Progenitor cell of endocrine pancreas (in vitro differentiated cells): ENCODE measurements around the gene PRR14L. TPM values are rescaled to one million over a fixed set of nuclear protein-coding genes. Genes with fewer than 3 reads are reported as not detected.
"Not testable (repeated sequence)": the region's sequence is repeated elsewhere in the genome, so short reads cannot be mapped to it uniquely, and the experiment has no call there.

Source experiments
- DNase-seq: peaks from one replicate; pipeline ENCODE4 v3.0.0; 2021; ENCODE audit warnings: low spot score; ENCODE audit not compliant: unreplicated experiment
- H3K27ac Mint-ChIP-seq: 2 replicates; pipeline ENCODE4 v1.8.0; 2021; ENCODE audit warnings: mild to moderate bottlenecking, moderate library complexity, mixed read lengths
- H3K27me3 Mint-ChIP-seq: 2 replicates; pipeline ENCODE4 v1.8.0; 2021; ENCODE audit warnings: mixed read lengths
- H3K36me3 Mint-ChIP-seq: 2 replicates; pipeline ENCODE4 v1.8.0; 2022; ENCODE audit warnings: mixed read lengths; ENCODE audit not compliant: insufficient read depth
- H3K4me1 Mint-ChIP-seq: 2 replicates; pipeline ENCODE4 v1.8.0; 2021; ENCODE audit warnings: low read depth, mixed read lengths
- H3K4me3 Mint-ChIP-seq: 2 replicates; pipeline ENCODE4 v1.8.0; 2021; ENCODE audit warnings: low read depth, mild to moderate bottlenecking, moderate library complexity, mixed read lengths
- H3K9me3 Mint-ChIP-seq: 2 replicates; pipeline ENCODE4 v1.8.0; 2021; ENCODE audit warnings: low read depth, mixed read lengths
- CTCF ChIP-seq: fragments of 200-600 bp; sonication (generic); IDR thresholded peaks from one replicate; pipeline ENCODE4 v1.5.0; 2021; ENCODE audit warnings: antibody characterized with exemption, mild to moderate bottlenecking; ENCODE audit not compliant: unreplicated experiment
- total RNA-seq: library from RNA; stranded (reverse); gene quantifications from 2 replicates; pipeline ENCODE4 v1.2.1, GENCODE V29; 2021

PRR14L gene
- total RNA-seq, 1 donor from 2014 or later, result 87.2 TPM

- Mint-ChIP-seq H3K27ac (peak overlapping the region; percentile 99), H3K27me3 (peaks cover 3% of the 10 kb centered on the region), H3K4me3 (peak overlapping the region; percentile 97), H3K4me1 (peaks cover 14% of the 10 kb centered on the region), H3K9me3 (no peaks in the 10 kb centered on the region), H3K36me3 (no peaks in the 10 kb centered on the region)
- no peak for DNase-seq
- TF ChIP-seq CTCF, result no peak
Observed at GRCh38 chr22:31662668-31663037, 87.3 kb downstream of the PRR14L start.

GRCh38 chr22:31661851-31662667 is 87.9 kb downstream of the PRR14L start, which contains the start of gene PISD:
Gene PISD (minus strand): TSS chr22:31662215. CDS start chr22:31662208, 7 bp downstream.
- Mint-ChIP-seq H3K27ac (peak within 1 kb of the TSS; percentile 99), H3K4me3 (peak within 1 kb of the TSS; percentile 97), H3K4me1 (peaks cover 14% of the 10 kb centered on the region), H3K9me3 (no peaks in the 10 kb centered on the region), H3K27me3 (peaks cover 3% of the 10 kb centered on the region), H3K36me3 (no peaks in the 10 kb centered on the region)
- no peak for TF ChIP-seq CTCF
- DNase-seq, result peak; percentile 93

- H3K9me3 Mint-ChIP-seq, DNase-seq, H3K36me3 Mint-ChIP-seq, H3K27me3 Mint-ChIP-seq: not testable (repeated sequence)
- peak overlapping the region; percentile 99 for H3K27ac Mint-ChIP-seq
- peak overlapping the region; percentile 97 for H3K4me3 Mint-ChIP-seq
- H3K4me1 Mint-ChIP-seq, result peaks cover 14% of the 10 kb centered on the region
Observed at GRCh38 chr22:31660860-31661341, 89.0 kb downstream of the PRR14L start.

GRCh38 chr22:31659246-31659645 is 90.7 kb downstream of the PRR14L start:
- DNase-seq, result no peak
- no peaks in the 10 kb centered on the region for H3K36me3 Mint-ChIP-seq
- no peak for TF ChIP-seq CTCF
- peak overlapping the region; percentile 29 for H3K4me3 Mint-ChIP-seq
- H3K4me1 Mint-ChIP-seq, result peaks cover 14% of the 10 kb centered on the region
- H3K9me3 Mint-ChIP-seq, result no peaks in the 10 kb centered on the region
- no peaks in the 10 kb centered on the region for H3K27me3 Mint-ChIP-seq
- H3K27ac Mint-ChIP-seq, result no peak overlapping the region

- peaks cover 10% of the 10 kb centered on the region for H3K4me1 Mint-ChIP-seq
- TF ChIP-seq CTCF, result no peak
- no peaks in the 10 kb centered on the region for H3K36me3 Mint-ChIP-seq
- H3K9me3 Mint-ChIP-seq, result no peaks in the 10 kb centered on the region
- no peaks in the 10 kb centered on the region for H3K27me3 Mint-ChIP-seq
- no peak for DNase-seq
- H3K27ac Mint-ChIP-seq, result no peak overlapping the region
- no peak overlapping the region for H3K4me3 Mint-ChIP-seq
Observed at GRCh38 chr22:31654408-31654807, 95.5 kb downstream of the PRR14L start.

- H3K27me3 Mint-ChIP-seq, result no peaks in the 10 kb centered on the region
- H3K27ac Mint-ChIP-seq, result no peak overlapping the region
- no peak overlapping the region for H3K4me3 Mint-ChIP-seq
- no peak for DNase-seq
- no peaks in the 10 kb centered on the region for H3K9me3 Mint-ChIP-seq
- H3K36me3 Mint-ChIP-seq, result peaks cover 3% of the 10 kb centered on the region
- no peak for TF ChIP-seq CTCF
- H3K4me1 Mint-ChIP-seq, result peaks cover 10% of the 10 kb centered on the region
Observed at GRCh38 chr22:31653944-31654343, 96.0 kb downstream of the PRR14L start.
